ENCODE results near the gene TLE1.
"Not testable (repeated sequence)": the region's sequence is repeated elsewhere in the genome, so short reads cannot be mapped to it uniquely, and the experiment has no call there.

TLE1 gene

DNA sequence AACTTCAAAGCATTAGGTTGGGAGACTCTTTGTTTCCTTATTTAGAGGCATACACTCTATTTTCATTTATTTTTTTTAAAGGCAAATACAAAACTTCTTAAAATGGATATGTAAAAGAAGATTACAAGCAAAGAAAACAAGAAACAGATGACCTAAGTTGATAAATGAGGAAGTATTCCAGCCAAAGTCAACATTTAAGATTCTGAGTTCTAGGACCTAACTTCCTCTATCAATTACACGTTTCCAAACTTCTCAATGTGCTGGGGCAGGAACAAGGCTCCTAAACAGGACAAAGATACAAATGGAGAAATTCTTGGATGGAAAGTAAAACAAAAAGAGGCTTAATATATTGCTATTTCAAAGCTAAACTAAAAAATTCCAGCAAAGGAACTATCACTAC lies 89.5 kb downstream of the TLE1 start:
- no peak for DNase-seq

DNA sequence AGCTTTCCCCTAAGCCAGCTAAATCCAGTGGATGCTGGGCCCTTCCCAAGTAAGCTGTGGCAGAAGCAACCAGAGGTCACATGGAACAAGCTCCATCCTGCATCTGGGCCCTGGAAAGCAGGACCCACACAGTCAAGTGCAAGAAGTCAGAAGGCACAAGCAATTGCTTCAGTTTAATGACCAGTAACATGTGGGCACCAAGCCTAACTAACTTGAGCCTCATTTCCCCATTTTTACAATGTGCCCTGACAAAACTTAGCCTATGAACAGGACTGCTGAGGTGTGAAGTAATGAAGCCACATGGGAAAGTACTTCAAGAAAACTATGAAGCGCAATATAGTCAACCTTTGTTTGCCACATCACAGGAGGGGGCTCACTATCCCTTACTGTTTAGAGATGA lies 90.5 kb downstream of the TLE1 start:
- no peak for DNase-seq

DNA sequence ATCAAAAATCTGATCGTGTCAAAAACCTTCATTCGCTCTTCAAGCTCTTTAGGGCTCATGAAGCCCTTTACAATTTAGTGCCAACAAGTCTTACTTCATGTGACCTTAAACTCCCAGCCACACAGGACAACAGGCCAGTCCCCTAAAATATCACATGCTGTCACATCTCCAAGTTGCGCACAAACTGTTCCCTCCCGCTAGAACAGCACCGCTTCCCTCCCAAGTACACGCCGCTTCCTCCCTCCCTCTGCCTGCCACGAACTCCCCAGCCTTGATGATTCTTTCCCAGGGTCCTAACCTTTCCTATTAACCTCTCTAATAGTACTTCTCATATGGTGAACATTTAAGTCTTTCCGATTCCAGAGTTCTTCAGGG lies 91.2 kb downstream of the TLE1 start:
- DNase-seq, result no peak

DNA sequence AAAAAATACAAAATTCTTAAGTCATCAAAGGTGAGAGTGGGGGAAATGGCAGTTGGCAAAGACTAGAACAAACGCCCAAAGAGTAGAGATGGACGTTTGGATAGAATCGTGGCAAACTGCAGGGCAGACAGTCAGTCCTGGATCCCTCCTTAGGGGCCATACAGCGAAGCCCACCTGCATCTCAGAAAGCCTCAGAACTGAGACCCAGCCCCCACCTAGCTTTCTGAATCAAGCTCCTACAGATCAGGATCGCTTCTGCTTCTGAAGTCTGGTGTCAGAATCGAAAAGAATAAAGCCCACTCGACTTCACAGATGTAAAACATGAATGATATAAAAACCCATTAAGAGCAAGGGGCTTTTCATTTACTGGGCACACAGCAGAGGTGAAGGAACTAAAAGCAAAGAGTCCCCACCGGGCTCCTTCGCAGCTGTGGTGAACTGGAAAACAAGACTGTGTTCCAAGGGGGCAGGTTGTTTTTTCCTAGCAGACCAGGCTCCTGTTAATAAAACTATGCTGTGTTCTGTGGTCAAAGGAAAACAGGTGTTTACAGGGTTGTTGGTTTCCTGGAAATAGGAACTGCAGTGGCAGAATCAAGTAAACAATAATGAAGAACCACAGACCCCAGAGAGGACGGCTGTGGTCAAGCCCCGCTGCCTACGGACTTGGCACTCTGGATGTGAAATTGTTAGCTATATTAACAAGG lies 91.8 kb downstream of the TLE1 start:
- DNase-seq, result no peak

DNA sequence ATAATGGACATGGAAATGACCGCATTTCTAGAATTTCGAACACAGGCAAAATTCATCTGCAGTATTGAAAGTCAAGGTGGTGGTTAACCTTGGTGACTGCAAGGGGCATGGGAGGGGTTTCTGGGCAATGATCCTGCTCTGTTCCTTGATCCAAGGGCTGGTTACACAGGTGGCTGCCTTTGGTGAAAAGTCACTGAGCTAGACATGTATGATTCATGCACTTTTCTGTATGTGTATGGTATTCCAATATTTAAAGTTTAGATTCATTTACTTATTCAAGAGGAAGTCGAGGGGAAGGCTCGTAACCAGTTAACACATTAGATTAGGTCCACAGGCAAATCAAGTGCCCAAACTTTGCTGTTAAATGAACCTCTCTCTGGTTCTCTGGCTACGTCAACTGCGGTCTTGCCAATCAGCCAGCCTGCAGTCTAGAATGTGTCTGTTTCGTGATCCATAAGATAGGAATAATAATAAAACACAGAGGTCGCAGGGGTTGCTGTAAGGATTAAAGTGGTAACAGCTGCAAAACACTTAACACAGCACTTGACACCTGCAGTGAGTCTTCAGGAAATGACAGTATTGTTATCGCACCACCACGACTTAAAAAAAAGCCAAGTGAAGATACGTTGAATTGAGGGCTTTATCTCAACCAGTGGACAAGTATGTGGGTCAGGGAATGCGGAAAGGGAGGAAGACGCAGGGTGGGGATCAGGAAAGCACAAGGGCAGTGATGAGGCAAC lies 92.5 kb downstream of the TLE1 start:
- DNase-seq, result no peak

DNA sequence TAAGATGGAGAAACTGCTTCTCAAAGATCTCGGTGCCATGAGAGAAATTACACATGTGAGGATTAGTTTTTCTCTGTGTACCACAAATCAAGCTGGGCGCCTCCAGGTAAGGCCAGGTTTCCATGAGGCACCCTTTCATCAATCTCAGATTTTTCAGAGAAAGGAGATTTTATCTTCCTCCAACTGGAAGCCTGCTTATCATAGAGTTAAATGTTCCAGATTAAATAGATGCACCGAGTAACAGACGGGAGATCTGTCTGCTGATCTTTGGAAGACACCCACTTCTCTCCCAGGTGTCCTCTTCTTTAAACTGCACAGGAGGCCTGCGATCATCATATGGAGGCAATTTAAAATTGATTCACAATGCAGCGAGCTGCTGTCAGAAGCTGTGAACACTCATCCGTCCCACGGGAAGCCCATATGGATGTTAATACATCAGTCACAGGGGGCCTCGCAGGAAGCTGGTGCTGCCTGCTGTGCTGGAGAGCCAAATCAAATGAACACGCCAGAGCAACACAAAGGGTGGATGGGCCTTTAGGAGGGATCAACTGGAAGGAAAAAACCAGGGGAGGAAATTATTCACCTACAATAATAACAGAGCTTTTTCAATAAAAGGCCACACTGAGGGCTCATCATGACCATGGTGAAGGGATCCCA lies 93.3 kb downstream of the TLE1 start:
- DNase-seq, result no peak

DNA sequence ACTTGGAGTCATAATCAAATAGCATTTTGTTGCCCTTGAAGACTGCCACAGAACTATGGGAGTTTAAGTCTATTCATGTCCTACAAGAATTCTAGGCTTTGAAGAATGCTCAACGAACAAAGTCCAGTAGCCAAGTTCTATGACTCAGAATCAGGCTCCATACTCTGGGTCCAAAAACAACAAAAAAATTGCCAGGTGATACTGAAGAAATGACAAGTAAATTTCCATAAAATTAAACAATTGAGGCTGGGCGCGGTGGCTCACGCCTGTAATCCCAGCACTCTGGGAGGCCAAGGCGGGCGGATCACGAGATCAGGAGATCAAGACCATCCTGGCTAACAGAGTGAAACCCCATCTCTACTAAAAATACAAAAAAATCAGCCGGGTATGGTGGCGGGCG lies 94.1 kb downstream of the TLE1 start:
- not testable (repeated sequence) for DNase-seq

DNA sequence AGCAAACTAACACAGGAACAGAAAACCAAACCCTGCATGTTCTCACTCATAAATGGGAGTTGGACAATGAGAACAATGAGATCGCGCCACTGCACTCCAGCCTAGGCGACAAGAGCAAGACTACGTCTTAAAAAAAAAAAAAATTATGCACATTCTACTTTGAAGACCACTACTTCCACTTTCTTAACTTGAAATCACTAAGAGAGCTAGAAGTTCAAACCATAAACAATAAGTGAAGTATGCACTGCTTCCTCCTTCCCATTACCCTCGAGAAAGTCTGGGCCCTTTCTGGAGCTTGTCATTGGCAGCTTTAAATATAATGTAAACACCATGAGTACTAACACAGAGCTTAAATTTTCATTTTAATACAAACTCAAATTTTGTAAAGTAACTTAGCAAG lies 94.9 kb downstream of the TLE1 start:
- DNase-seq, result no peak

DNA sequence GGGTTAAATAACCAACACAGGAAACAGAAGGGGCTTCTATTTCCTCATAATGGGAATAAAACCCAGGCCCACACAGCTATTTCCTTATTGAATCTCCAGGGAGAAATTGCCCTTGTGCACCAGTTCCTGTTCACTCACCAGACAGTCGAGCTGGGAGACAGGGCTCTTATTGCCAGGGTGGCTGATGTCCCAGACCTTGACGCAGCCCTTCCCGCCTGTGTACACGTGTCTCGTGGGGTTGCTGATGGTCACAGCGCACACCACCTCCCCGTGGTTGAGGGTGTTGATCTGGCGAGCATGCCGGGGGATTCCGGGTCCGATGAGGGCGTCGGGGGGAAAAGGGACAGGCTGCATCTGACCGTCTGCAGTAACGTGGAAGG lies 96.5 kb downstream of the TLE1 start:
- no peak for DNase-seq

DNA sequence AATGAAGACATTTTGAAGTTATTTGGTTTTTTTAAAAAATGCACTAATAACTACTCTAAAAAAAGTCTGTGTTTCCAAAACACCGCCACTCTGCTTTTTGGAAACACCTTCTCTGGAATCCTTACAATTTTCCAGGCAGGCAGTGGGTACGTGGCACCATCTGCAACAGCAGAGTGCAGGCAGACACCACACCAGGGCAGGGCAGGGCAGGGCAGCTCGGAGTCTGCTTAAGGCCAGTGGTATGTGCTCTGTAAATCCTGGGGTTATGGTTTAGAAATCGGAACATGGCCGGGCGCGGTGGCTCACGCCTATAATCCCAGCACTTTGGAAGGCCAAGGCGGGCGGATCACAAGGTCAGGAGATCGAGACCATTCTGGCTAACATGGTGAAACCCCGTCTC lies 97.6 kb downstream of the TLE1 start:
- DNase-seq, result no peak

DNA sequence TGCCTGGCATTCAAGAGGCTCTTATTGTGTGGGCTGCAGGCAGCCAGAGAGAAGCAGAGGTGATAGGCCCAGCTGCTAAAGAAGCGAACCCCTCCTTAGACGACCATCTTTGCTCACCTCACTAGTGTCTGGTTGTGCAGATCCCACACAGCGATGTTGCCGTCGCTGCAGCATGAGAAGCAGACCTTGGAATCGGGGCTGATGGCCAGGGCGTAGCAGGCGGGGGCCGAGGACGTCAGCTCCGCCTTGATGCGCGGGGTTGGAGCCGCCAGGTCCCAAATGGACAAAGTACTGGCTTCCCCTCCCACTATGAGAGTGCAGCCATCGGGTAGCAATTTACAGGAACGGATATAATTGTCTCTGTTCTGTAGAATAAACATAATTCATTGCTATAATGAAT lies 98.7 kb downstream of the TLE1 start:
- no peak for DNase-seq

DNA sequence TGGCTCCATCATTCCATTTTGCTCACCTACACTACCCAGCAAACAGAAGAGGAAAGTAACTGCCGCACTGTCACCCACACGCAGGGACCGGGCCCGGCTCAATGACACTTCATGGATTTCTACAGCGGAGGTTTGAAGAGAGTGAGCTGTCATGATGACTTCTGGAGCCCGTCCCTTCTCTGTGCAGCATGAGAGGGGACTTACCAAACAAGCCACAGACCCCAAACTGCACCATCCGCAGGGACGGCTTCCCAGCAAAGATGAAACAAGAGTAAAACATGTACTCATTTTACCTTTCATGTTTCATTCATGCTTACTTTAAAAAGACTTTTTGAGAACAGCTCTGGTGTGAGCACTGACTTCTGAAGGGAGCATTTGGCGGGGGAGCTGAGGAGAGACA lies 99.5 kb downstream of the TLE1 start:
- no peak for DNase-seq

DNA sequence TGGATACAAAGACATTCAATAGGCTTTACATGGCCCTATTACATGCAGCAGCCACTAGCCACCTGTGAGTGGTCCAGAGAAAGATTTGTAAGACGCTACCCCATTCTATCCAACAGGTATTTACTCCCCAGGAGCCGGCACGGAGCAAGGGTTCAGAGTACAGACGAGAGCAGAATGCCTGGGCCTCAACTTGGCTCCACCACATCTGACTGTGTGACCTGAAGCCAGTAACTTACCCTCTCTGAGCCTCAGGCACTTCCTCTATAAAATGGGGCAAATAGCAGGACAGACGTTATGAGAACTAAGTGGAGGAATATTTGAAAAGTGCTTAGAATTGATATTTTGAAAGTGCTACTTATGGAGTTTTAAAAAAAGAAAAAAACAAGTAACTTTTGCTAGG lies 100.0 kb downstream of the TLE1 start:
- DNase-seq, result no peak

DNA sequence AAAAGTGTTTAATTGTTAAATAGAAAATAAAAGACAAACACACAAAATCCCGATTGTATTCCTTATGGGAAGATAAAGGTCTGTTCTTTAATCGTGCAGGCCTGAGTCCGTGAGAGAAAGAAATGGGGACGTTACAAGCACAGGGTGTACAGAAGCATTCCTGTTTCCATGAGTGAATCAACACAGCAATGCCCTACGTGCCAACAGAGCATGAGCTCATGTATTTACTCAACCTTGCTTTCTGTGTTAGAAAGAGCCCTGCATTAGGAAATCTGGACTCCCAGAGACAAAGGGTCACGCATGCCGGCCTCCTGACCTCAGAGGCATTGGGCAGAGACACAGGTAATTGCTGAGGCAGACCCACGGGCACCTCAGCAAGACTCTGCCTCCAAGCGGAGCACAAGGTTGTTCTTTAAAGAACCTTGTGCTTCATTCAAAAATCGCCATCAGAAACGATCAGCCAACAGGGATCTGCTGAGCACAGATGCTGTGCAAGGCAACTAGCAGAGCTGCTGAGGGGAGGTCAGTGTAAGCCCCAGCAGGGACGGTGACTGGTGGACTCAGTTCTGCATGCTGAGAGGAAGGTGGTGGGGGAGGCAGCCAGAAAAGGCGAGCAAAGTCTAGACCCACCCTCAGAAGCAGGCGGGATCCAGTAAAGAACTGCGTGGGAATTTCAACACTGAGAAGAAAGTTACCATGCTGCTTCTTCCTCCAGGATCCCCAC lies 101.0 kb downstream of the TLE1 start:
- DNase-seq, result peak; percentile 95

DNA sequence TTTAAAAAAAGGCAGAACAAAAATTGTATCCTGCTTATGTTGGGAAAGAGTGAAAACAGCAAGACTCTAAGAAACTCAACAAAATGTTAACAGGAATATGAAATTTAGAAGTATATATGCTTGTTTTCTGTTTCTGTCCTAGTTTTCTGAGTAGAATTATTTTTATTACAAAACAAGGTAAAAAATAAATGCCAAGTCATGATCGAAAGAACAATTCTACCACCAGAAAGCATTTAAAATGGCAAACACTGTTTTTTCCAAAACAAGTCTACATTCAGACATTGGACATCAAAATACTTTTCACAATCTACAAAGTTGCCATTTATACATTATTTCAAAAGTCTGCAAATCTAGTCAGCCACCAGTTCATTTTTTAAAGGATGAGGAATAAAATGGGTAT lies 102.6 kb downstream of the TLE1 start:
- DNase-seq, result no peak

DNA sequence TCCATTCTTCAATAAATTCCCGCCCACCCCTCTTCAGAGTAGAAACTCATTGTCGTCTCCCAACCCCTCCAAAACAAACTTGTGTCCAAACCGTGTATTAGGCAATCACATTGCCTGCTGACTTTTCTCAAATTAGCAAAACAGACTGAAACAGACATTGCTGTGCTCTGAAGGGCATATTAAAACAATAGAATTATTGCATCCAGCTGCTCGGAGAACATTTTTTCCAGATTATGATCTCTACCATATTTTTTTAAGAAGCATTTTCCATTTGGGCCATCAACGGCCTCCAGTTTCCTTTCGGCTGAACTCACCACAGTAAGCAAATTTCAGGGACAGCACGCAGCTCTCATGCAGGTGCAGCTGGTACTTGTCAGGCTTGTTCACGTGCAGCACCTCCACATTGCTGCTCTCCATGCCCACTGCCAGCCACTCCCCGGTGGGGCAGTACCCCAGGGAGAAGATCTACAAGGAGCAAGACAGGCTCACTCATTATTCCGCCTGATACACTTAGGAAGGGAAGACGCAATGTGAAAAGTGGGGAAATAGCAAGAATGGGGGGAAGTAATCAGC lies 104.1 kb downstream of the TLE1 start:
- no peak for DNase-seq

DNA sequence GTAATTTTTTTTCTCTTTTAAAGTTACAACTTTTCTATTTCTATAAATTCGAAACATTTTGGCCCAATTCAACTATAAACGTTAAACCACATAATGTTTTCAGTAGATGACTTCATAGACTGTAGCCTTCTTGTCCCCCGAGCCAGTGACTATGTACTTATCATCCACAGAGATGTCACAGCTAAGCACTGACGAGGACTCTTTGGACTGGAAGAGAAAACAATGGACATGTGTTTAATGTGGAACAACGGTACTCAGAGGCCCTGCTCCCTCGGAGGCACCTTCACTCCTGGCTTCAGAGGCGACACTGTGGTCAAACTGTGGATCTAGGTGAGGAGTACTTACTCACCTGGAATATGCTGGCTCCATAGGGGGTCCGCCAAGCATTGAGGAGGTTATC lies 105.2 kb downstream of the TLE1 start:
- DNase-seq, result peak; percentile 3

DNA sequence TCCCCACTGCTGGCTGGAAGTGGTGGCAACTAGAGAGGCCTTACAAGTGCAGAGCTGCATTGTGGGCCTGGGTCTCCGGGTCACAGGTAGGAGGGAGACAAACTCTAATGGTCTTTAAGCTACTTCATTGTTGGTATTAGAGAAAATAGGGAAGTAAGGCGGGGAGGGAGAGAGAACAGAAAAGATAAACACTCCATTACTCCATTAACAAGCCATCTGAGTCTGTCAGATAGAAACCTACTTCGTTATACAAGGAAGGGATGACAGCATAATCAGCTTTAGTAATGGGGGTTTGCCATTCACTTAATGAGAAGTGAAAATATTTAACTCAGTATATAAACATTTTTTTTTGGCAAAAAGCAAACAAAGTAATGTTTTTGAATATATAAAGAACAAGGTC lies 107.4 kb downstream of the TLE1 start:
- DNase-seq, result no peak

DNA sequence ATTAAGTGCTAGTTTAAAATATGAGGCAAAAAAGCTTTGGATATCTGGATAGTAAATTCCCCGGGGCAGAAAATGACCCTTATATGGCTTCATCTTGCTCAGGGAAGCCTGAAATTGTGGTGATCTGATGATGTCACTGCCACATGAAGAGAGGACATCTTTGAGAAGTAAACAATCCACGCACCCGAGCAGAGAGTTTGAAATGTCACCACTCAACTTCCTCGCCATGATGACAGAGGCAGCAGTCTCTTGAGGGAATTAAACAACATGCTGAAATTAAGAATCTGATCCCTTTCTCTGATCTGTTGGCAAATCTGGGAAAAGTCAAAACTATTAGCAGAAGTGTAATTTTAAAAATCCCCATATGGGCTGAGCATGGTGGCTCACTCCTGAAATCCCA lies 110.0 kb downstream of the TLE1 start:
- no peak for DNase-seq

DNA sequence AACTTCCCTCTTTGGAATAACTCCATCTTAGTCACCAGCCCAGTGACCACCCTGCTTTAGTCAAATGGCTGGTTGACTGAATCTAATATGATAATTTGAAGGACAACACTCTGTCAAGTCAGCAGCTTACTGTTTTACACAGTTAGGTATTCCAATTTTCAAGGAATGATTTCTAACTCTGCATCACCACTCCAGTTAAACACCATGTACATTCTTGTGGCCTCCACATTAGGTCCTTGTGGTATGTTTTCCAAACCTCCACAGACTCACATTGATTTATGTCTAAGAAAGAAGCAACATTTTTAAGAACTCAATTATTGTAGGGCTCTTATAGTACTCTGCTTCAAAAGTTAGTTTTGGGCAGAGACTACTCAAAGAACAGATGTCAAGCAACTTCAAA lies 110.7 kb downstream of the TLE1 start:
- no peak for DNase-seq

DNA sequence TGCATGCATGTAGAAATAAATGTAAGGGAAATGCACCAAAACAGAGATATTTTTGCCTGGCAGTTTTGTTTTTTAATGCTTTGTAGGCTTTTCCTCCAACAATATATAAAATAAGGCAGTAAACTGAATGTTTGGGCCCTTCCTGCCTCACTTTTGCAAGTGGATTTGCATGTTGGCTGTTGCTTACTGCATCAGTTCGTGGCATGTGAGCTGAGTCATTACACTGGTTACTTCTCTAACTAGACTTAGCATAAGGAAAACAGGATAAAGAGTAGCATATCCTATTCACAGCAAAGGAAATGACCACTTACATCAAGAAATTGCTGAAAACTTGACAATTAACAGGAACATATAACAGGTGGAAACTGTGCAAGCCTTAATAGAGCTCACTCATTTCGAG lies 113.4 kb downstream of the TLE1 start:
- DNase-seq, result no peak

DNA sequence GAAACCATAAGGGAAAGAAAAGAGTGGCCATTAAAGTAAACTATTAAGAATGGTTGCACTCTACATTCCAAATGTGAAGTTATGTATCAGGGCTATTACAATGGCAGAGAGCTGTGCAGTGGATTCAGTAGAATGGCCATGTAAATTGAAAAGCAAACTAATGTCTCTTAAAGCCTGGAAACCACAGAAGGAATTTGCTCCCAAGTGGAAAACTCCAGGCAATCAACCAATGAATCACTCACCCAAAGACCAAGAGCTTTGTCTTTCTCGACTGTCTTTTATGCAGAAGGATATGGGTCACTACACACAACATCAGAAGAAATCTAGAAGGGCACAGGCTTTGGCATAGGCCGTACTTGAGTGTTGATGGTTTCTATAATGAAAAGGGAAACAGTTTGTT lies 114.9 kb downstream of the TLE1 start:
- peak; percentile 4 for DNase-seq

Data from DMS53 (cell line).